Stimulated activated memory B cell treated with anti-CD40 and anti-IgM and Interleukin-4, amounts not matched to agents 10 μg/mL and 1 μg/mL and 100 μg/mL, for 72 hours (primary cell): ENCODE data around the gene FHOD3.
"Not testable (repeated sequence)": the region's sequence is repeated elsewhere in the genome, so short reads cannot be mapped to it uniquely, and the experiment has no call there.

Experiments
- ATAC-seq: fragments of 150-1000 bp; cut with Tn5 transposase; 2 replicates; pipeline ENCODE4 v1.10.0; 2021
- H3K27ac Mint-ChIP-seq: one replicate; pipeline ENCODE4 v1.8.0; 2022; ENCODE audit warnings: mild to moderate bottlenecking, mixed read lengths
- H3K27me3 Mint-ChIP-seq: one replicate; pipeline ENCODE4 v1.8.0; 2022; ENCODE audit warnings: mixed read lengths
- H3K36me3 Mint-ChIP-seq: one replicate; pipeline ENCODE4 v1.8.0; 2022; ENCODE audit warnings: mixed read lengths
- H3K4me1 Mint-ChIP-seq: one replicate; pipeline ENCODE4 v1.8.0; 2022; ENCODE audit warnings: mixed read lengths
- H3K4me3 Mint-ChIP-seq: one replicate; pipeline ENCODE4 v1.8.0; 2022; ENCODE audit warnings: mild to moderate bottlenecking, moderate library complexity, mixed read lengths
- H3K9me3 Mint-ChIP-seq: one replicate; pipeline ENCODE4 v1.8.0; 2022; ENCODE audit warnings: mixed read lengths

The FHOD3 gene

DNA sequence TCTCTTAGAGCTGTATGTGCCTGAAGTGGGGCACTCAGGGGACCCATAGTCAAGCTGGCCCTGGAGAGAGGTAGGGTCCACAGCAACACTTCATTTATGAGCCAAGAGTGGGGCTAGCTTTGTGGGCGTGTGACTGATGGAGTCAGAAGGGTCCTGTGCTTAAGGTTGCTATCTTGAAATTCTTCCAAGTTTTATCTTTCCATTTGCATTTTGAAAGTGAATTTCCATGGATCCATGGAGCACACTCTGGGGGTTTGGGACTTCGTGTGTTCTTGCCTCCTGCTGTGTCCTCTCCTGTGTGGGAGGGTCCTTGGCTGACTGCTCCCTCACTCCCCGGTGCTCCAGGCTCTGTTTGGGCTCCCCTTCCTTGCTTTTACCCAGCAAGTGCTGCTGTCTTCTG, 50.8 kb downstream of the FHOD3 start:
- Mint-ChIP-seq H3K4me3 (no peak overlapping the region), H3K27me3 (peaks cover 44% of the 10 kb centered on the region)

DNA sequence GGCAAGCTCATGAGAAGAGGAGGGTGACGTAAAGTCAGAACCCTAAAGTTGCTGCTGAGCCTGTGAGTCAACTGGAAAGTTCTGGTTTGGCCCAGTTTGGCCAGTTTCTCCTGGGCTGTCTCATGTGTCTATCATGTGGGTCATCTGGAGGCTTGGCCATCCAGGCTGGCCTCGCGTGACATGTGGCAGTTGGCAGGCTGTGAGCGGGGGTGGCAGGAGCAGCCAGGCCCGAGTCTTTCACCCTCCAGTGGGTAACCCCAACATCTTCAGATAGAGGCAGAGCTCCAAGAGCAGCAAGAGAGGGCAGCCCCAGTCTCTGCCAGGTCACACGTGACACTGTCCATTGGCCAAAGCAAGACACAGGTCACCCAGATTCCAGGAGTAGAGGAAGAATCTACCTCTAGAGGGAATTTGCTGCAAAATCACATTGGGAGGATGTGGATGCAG, 51.5 kb downstream of the FHOD3 start:
- Mint-ChIP-seq H3K27me3 (peaks cover 44% of the 10 kb centered on the region), H3K4me3 (no peak overlapping the region), H3K4me1 (no peaks in the 10 kb centered on the region), H3K9me3 (no peaks in the 10 kb centered on the region), H3K36me3 (no peaks in the 10 kb centered on the region), H3K27ac (no peak overlapping the region)
- peak; percentile 31 for ATAC-seq

More for the DNA sequence above, 50.8 kb downstream of the FHOD3 start:
- no peak overlapping the region for H3K27ac Mint-ChIP-seq
- H3K9me3 Mint-ChIP-seq, result no peaks in the 10 kb centered on the region
- no peak for ATAC-seq
- no peaks in the 10 kb centered on the region for H3K36me3 Mint-ChIP-seq
- no peaks in the 10 kb centered on the region for H3K4me1 Mint-ChIP-seq

DNA sequence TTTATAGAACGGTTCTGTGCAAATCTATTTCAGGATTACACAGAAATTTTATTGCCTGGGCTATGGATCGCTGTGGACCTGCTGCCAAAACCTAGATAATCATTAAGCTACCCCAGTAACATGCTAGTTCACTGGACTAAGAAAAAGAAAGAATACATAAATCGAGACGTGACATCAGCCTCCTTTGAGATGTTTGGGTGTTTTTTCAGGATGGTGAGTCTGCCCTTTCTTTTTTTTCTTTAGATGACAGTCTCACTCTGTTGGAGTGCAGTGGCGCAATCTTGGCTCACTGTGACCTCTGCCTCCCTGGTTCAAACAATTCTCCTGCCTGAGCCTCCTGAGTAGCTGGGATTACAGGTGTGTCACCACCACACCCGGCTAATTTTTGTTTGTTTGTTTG, 52.0 kb downstream of the FHOD3 start:
- no peak overlapping the region for H3K4me3 Mint-ChIP-seq
- H3K27ac Mint-ChIP-seq, result no peak overlapping the region
- H3K9me3 Mint-ChIP-seq, result no peaks in the 10 kb centered on the region
- peaks cover 44% of the 10 kb centered on the region for H3K27me3 Mint-ChIP-seq
- no peaks in the 10 kb centered on the region for H3K4me1 Mint-ChIP-seq
- ATAC-seq, result no peak
- H3K36me3 Mint-ChIP-seq, result no peaks in the 10 kb centered on the region

DNA sequence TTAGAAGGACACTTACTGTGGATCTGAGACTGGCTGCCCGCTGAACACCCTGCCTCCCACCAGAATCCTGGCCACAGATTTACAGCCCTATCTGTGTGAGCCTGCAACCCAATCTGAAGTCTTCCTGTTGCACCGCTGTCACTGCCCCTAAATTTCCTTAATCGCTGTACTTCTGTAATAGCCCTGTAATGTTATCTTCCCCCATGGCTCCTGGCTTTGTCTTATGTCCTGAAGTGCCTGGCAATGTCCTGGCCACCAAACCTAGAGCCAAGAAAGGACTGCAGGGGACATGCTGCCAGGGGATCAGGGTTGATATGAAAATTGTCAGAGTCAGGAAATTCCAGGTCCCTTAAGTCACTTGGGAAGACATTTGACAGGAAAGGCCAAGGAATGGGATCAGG, 52.7 kb downstream of the FHOD3 start:
- Mint-ChIP-seq H3K4me1 (no peaks in the 10 kb centered on the region), H3K4me3 (no peak overlapping the region), H3K36me3 (no peaks in the 10 kb centered on the region), H3K27me3 (peaks cover 44% of the 10 kb centered on the region), H3K27ac (no peak overlapping the region), H3K9me3 (no peaks in the 10 kb centered on the region)
- no peak for ATAC-seq

DNA sequence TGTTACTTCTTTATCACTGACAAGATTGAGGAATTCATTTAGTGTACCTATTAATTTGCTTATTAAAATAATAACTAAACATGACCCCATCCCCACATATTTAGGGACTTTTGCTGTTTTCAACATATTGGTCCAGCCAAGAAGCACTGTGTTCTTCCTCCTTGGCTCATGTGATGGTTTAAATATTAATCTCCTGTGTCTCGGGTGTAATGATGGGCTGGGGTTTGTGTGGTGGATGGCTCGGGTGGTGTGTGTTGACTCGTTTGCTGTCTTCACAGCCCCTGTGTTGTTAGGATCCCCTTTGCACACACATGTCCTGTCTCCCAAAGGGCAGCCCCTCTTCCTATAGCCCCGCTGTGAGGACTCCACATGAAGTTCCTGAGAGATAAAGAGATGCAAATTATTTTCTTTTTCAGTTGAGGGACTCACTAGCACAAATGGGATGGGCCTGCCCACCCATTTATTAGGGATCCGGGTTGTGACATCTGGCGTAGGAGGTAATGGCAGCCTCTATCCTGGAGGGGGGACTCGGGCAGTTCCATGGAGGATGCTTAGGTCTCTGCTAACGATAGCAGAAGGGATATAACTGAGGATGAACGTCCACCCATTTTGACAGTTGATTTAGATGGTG, 53.4 kb downstream of the FHOD3 start:
- ATAC-seq, result no peak
- no peaks in the 10 kb centered on the region for H3K4me1 Mint-ChIP-seq
- H3K27ac Mint-ChIP-seq, result no peak overlapping the region
- no peak overlapping the region for H3K4me3 Mint-ChIP-seq
- peaks cover 44% of the 10 kb centered on the region for H3K27me3 Mint-ChIP-seq
- no peaks in the 10 kb centered on the region for H3K9me3 Mint-ChIP-seq
- no peaks in the 10 kb centered on the region for H3K36me3 Mint-ChIP-seq

DNA sequence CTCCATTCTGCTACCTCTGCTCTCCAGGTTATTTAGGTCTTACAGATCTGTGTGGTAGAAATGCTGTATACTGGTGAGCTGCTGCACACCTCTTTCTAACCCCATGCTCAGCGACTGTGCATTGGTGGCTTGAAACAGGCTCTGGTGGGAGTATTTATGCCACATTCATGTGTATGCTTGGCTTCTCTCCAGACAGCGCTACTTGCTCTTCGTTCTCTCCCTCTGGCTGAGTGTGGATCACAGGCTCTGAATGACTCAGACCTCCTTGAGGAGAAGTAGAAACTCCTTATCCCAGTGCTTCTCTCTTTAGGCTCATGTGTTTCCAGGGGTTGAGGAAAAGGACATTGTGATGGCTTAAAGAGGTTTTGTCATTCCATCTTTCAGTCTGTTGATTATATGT, 54.9 kb downstream of the FHOD3 start:
- Mint-ChIP-seq H3K36me3 (no peaks in the 10 kb centered on the region), H3K4me1 (no peaks in the 10 kb centered on the region), H3K4me3 (no peak overlapping the region), H3K9me3 (no peaks in the 10 kb centered on the region), H3K27me3 (peaks cover 40% of the 10 kb centered on the region), H3K27ac (no peak overlapping the region)
- no peak for ATAC-seq

DNA sequence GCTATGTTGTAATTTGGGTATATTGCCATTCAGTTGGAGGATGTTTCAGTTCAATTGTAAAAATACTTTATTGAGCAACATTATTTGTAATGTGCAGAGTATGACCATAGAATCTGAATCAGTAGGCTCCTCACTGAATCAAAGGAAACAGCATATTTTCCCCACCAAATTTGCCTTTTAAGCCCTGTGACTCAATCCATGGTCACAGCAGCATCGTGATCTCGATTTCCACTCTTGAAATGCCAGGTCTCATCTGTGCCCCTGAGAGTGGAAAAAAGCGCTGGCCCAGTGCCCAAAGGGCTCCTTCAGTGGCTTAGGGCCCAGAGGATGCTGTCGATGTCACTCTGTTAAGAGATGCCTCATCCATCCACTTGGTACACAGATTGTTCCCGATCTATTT, 57.5 kb downstream of the FHOD3 start:
- H3K27me3 Mint-ChIP-seq, result peaks cover 41% of the 10 kb centered on the region
- H3K4me3 Mint-ChIP-seq, result no peak overlapping the region
- H3K27ac Mint-ChIP-seq, result no peak overlapping the region
- H3K36me3 Mint-ChIP-seq, result no peaks in the 10 kb centered on the region
- no peaks in the 10 kb centered on the region for H3K9me3 Mint-ChIP-seq
- ATAC-seq, result no peak
- H3K4me1 Mint-ChIP-seq, result no peaks in the 10 kb centered on the region

DNA sequence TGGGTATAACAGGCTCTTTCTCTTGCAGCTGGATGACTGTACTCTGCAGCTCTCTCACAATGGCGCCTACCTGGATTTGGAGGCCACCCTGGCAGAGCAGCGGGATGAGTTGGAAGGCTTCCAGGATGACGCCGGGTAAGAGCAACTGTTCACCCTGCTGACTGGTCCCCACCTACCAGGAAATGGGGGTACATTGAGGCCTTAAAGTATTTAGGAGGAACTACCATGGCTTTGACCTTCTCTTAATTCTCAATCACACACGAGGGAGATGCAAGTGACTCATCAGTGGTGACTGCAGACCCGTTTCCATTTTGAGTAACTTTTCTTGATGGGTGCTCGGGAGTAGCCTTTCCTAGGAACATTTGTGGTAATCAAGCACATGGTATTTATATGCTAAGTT, 58.0 kb downstream of the FHOD3 start:
- ATAC-seq, result no peak
- Mint-ChIP-seq H3K9me3 (no peaks in the 10 kb centered on the region), H3K27ac (no peak overlapping the region), H3K27me3 (peaks cover 46% of the 10 kb centered on the region), H3K36me3 (no peaks in the 10 kb centered on the region), H3K4me3 (no peak overlapping the region), H3K4me1 (no peaks in the 10 kb centered on the region)

DNA sequence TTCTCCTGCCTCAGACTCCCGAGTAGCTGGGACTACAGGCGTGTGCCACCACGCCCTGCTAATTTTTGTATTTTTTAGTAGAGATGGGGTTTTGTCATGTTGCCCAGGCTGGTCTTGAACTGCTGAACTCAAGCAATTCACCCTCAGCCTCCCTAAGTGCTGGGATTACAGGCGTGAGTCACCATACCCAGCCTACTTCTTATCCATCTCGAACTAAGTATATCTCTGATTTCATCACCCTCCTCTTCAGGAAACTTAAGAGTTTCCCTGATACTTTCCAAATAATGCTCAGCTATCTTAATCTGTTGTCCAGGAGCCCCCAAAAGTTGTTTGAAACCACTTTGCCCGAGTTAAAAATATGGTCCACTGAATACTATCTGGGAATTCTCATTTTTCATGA, 59.2 kb downstream of the FHOD3 start:
- H3K27me3 Mint-ChIP-seq, result peaks cover 45% of the 10 kb centered on the region
- not testable (repeated sequence) for H3K4me1 Mint-ChIP-seq, ATAC-seq

DNA sequence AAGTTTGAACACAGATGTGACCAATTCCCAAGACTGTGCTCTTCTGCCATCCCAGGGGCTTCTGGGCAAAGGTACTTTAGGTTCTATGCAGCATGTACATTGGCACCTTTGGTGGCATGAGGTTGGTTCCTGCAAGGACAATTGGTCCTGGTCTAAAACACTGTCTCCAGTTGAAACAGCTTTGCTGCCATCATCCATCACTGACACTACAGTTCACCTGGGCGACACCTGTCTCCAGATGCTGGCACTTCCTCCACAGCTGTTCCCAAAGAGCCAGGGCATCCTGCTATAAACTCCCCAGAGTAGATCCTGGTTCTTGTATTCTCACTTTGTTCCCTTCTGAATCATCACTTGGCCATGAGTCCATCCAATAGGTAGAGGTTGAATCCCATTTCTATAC, 60.6 kb downstream of the FHOD3 start:
- H3K36me3 Mint-ChIP-seq, result no peaks in the 10 kb centered on the region

More for the DNA sequence above, 59.2 kb downstream of the FHOD3 start:
- H3K36me3 Mint-ChIP-seq, H3K27ac Mint-ChIP-seq, H3K4me3 Mint-ChIP-seq, H3K9me3 Mint-ChIP-seq: not testable (repeated sequence)

DNA sequence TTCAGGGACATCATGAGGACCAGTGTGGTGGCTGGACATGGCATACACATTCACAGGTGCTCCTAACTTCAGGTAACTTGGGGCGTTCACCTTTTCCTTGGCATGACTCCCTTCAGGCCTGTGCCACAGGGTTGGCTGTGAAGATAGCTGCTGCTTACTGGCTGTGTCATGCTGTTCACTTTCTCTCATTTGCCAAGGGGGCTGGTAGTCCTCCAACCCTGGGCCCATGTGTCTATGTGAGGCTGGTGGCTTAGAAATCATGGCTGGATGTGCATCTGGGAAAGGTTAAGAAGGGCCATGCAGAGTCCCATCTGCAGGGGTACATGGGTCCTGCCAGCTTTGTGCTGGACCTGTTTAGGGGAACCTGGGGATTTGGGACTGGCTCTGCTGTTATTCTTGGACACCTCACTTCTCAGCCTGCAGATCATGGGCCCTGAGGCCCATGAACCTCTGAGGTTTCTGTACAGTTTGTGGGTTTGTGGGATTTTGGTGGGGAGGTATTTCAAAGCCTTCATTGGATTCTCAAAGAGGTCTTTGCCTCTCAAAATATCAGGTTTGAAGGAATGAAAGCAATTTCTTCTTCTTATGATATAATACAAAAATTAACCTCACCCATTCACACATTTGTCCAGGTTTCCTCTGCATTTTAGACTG, 62.9 kb downstream of the FHOD3 start:
- Mint-ChIP-seq H3K4me1 (no peaks in the 10 kb centered on the region), H3K27ac (no peak overlapping the region), H3K27me3 (peaks cover 58% of the 10 kb centered on the region), H3K4me3 (no peak overlapping the region), H3K9me3 (peaks cover 2% of the 10 kb centered on the region), H3K36me3 (no peaks in the 10 kb centered on the region)
- ATAC-seq, result no peak

More for the DNA sequence above, 60.6 kb downstream of the FHOD3 start:
- H3K4me1 Mint-ChIP-seq, result no peaks in the 10 kb centered on the region
- no peak for ATAC-seq
- H3K9me3 Mint-ChIP-seq, result no peaks in the 10 kb centered on the region
- peaks cover 46% of the 10 kb centered on the region for H3K27me3 Mint-ChIP-seq
- H3K4me3 Mint-ChIP-seq, result no peak overlapping the region
- no peak overlapping the region for H3K27ac Mint-ChIP-seq

DNA sequence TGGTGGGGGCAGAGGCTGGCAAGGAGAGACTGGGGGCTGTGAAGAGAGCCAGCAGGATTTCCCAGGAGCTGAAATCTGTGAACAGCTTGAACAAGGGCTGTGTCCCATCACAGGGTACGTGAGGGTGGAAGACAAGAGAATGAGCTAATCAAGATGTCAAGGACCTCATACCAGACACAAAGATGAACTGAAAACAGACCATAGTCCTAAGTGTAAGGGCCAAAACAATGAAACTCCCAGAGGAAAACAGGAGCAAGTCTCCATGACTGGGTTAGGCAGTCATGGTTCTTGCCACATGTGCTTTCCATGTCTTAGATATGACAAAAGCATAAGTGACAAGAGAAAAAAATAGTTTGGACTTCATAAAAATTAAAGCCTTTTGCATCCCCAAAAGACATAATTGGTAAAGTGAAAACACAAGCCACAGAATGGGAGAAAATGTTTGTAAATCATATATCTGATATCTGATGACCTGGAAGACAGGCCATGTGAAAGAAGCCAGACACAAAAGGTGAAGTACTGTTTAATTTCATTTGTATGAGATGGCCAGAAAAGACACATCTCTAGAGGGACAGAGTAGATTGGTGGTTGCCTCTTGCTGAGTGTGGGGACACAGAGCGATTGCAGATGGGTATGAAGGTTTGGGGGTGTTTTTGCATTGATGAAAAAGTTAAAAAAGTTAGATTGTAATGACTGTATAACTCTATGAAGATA, 67.6 kb downstream of the FHOD3 start:
- ATAC-seq, result no peak
- Mint-ChIP-seq H3K36me3 (no peaks in the 10 kb centered on the region), H3K9me3 (peaks cover 6% of the 10 kb centered on the region), H3K27me3 (peaks cover 45% of the 10 kb centered on the region), H3K4me3 (no peak overlapping the region), H3K27ac (no peak overlapping the region), H3K4me1 (no peaks in the 10 kb centered on the region)

DNA sequence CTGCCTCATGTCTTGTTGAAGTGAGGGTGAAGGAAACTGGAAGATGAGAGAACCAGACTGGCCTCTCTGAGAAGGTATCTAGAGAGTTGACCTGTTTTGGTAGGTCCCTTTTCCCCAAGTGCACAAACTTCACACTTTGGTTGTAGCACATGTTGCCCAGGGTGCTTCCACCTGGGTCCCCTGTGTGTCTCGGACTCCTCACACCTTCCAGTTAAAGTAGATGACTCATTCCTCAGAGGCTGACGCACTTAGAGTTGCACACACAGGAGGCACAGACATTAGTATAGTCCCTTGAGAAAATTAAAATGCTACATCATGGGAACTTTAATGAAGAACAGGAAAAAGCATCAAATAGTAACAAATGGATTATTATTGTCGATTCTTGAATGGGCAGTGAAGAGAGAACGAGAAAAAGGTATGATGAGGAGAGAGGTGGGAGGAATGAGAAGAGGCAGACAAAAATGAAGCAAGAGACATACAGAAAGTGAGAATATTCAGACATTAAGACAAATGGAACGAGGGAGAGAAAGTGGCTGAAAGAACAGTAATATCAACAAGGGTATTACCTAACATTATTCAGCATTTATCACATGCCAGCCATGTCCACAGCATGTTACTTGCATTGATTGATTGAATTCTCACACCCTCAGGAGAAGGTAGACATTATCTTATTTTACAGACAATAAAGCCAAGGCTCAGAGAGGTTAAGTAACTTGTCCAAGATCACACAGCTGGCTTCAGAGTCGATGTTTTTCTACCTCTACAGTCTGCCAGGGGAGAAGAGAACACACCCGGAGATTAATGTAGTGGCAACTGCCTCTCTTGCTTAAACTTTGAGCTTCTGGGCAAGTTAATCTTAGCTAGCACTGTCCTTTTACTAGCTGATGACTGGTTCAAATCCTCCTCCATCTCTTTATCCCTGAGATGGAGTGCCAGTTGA, 68.6 kb downstream of the FHOD3 start:
- H3K9me3 Mint-ChIP-seq, result peaks cover 6% of the 10 kb centered on the region
- H3K4me3 Mint-ChIP-seq, result no peak overlapping the region
- ATAC-seq, result no peak
- no peak overlapping the region for H3K27ac Mint-ChIP-seq
- H3K36me3 Mint-ChIP-seq, result no peaks in the 10 kb centered on the region
- no peaks in the 10 kb centered on the region for H3K4me1 Mint-ChIP-seq
- peaks cover 35% of the 10 kb centered on the region for H3K27me3 Mint-ChIP-seq

DNA sequence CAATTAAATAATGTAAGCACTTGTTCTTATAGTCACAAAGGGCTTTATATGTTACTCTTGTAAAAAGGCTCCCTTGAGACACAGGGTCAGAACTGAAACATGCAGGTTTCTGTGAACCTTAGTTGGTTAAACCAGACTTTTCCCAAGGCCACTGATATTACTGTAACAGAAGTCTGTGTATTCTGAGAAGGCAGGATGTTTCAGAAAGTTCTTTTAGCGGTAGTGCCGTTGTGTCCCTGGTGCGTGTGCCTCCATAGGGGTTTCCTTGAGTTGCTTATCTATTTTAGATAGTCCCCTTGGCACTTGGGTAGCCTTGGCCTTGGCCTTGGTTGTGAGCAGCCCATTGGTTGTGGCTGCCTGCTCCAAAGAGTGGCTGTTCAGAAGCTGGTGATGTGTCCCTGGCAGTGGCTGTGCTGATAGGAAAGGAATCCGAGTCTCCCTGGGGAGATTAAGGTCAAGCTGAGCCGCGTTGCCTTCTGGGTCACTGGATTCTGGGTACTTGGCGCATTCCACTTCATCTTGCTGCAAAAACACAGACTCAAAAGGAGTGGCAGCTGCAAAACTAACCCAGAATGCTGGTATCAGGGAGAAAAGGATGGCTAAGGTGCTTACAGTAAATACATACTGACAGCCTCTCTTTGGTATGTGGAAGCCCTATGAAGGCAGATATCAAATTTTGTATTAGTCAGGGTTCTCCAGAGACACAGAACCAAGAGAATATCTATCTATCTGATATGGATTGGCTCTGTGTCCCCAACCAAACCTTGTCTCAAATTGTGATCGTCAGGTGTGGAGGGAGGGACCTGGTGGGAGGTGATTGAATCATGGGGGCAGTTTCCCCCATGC, 69.7 kb downstream of the FHOD3 start:
- Mint-ChIP-seq H3K27me3 (peaks cover 34% of the 10 kb centered on the region), H3K36me3 (no peaks in the 10 kb centered on the region), H3K9me3 (peaks cover 10% of the 10 kb centered on the region), H3K4me1 (no peaks in the 10 kb centered on the region), H3K4me3 (no peak overlapping the region), H3K27ac (no peak overlapping the region)
- ATAC-seq, result no peak
